ENCODE results near the gene USP6NL. TPM values are rescaled to one million over a fixed set of nuclear protein-coding genes. Genes with fewer than 3 reads are reported as not detected.

Gene USP6NL
- total RNA-seq, 1 donor from 2014 or later: 13.3 TPM

DNA sequence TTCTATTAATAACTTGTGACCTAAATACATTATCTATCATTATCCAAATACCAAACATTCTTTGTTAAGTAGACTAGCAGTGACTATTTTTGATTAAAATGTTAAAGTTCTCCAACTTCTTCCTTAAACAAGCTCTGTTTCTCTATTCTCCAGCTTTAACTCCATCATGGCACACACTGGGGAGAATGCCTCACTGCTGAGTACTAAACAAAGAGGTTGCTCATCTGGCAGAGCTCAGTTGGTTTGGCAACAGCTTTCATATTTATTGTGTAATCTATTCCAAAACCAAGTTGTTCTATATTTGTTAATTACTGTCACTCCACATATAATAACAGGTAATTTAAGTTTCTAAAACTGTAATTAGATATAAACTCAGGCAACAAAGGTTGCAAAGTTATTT, 89.6 kb downstream of the USP6NL start:
- Mint-ChIP-seq H3K36me3 (ENCODE audit: unreplicated experiment) (peaks cover 1% of the 10 kb centered on the region), H3K9me3 (ENCODE audit: unreplicated experiment) (peaks cover 2% of the 10 kb centered on the region), H3K27ac (ENCODE audit: unreplicated experiment) (no peak overlapping the region), H3K4me1 (ENCODE audit: low read depth, unreplicated experiment) (peaks cover 5% of the 10 kb centered on the region), H3K27me3 (ENCODE audit: unreplicated experiment) (no peaks in the 10 kb centered on the region), H3K4me3 (ENCODE audit: unreplicated experiment) (no peak overlapping the region)
- TF ChIP-seq, protein P1, sequence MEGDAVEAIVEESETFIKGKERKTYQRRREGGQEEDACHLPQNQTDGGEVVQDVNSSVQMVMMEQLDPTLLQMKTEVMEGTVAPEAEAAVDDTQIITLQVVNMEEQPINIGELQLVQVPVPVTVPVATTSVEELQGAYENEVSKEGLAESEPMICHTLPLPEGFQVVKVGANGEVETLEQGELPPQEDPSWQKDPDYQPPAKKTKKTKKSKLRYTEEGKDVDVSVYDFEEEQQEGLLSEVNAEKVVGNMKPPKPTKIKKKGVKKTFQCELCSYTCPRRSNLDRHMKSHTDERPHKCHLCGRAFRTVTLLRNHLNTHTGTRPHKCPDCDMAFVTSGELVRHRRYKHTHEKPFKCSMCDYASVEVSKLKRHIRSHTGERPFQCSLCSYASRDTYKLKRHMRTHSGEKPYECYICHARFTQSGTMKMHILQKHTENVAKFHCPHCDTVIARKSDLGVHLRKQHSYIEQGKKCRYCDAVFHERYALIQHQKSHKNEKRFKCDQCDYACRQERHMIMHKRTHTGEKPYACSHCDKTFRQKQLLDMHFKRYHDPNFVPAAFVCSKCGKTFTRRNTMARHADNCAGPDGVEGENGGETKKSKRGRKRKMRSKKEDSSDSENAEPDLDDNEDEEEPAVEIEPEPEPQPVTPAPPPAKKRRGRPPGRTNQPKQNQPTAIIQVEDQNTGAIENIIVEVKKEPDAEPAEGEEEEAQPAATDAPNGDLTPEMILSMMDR (IDR thresholded peaks at IDR 0.05; ENCODE audit: partially characterized antibody, unreplicated experiment): no peak
- DNase-seq: no peak

DNA sequence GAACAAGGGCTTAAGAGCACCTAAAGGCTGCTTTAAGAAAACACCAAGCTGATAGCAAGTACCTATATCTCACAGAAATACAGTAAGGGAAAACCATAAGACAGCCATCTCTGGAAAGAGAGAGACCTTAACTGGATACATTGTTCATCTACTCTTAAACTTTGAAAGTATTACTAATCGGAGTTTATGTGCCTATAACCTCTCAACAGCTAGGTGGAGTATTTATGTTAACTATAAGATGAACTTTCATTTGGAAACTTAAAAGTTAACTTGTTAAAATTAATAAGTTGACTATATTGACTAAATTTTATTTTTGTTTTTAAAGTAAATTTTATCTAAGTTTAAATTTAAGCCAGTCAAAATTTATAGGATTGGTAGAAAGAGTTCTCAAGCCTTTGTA, 90.6 kb downstream of the USP6NL start:
- H3K4me3 Mint-ChIP-seq (ENCODE audit: unreplicated experiment): no peak overlapping the region
- no peaks in the 10 kb centered on the region for H3K27me3 Mint-ChIP-seq (ENCODE audit: unreplicated experiment)
- H3K4me1 Mint-ChIP-seq (ENCODE audit: low read depth, unreplicated experiment): peaks cover 1% of the 10 kb centered on the region
- H3K27ac Mint-ChIP-seq (ENCODE audit: unreplicated experiment): no peak overlapping the region
- DNase-seq: no peak
- no peaks in the 10 kb centered on the region for H3K36me3 Mint-ChIP-seq (ENCODE audit: unreplicated experiment)
- peaks cover 2% of the 10 kb centered on the region for H3K9me3 Mint-ChIP-seq (ENCODE audit: unreplicated experiment)
- TF ChIP-seq, protein P1 (IDR thresholded peaks at IDR 0.05; ENCODE audit: partially characterized antibody, unreplicated experiment): no peak

DNA sequence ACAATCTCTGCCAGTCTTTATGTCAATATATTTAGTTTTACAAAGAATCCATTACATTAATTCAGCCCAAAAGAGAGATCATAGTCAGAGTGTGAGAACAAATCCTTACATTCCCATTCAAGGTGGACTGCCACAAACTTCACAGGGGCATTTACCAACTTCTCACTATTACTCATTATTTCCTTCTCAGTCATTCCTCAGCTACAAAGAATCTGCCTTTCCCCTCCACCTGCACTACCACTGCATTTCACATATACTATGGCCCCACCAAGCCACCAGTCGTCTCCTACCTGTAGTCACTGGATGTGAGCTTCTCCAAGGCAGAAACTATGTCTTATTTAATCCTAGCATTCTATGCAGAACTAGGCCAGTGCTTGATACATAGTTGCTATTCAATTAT, 94.3 kb downstream of the USP6NL start:
- Mint-ChIP-seq H3K9me3 (ENCODE audit: unreplicated experiment) (peaks cover 2% of the 10 kb centered on the region), H3K4me1 (ENCODE audit: low read depth, unreplicated experiment) (no peaks in the 10 kb centered on the region), H3K27me3 (ENCODE audit: unreplicated experiment) (peaks cover 2% of the 10 kb centered on the region), H3K27ac (ENCODE audit: unreplicated experiment) (no peak overlapping the region), H3K36me3 (ENCODE audit: unreplicated experiment) (no peaks in the 10 kb centered on the region), H3K4me3 (ENCODE audit: unreplicated experiment) (no peak overlapping the region)
- DNase-seq: no peak
- TF ChIP-seq, protein P1 (IDR thresholded peaks at IDR 0.05; ENCODE audit: partially characterized antibody, unreplicated experiment): no peak

DNA sequence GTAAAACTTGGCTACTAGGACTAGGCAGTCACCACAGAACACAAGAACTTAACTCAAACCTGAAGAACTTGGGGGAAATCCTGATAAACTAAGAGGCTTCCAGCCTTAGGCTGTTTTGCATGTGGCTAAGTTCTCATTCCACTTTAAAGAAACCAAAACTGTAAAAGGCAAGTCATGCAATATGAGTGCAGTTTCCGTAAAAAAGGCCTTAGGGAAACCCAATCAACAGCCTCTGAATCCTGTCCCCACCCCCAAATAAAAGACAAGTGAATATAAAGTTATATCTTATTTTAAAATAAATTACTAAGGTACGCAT, 95.1 kb downstream of the USP6NL start:
- Mint-ChIP-seq H3K36me3 (ENCODE audit: unreplicated experiment) (no peaks in the 10 kb centered on the region), H3K9me3 (ENCODE audit: unreplicated experiment) (peaks cover 2% of the 10 kb centered on the region), H3K4me1 (ENCODE audit: low read depth, unreplicated experiment) (no peaks in the 10 kb centered on the region), H3K27me3 (ENCODE audit: unreplicated experiment) (peaks cover 2% of the 10 kb centered on the region), H3K4me3 (ENCODE audit: unreplicated experiment) (no peak overlapping the region), H3K27ac (ENCODE audit: unreplicated experiment) (no peak overlapping the region)
- TF ChIP-seq, protein P1 (IDR thresholded peaks at IDR 0.05; ENCODE audit: partially characterized antibody, unreplicated experiment): no peak
- no peak for DNase-seq

DNA sequence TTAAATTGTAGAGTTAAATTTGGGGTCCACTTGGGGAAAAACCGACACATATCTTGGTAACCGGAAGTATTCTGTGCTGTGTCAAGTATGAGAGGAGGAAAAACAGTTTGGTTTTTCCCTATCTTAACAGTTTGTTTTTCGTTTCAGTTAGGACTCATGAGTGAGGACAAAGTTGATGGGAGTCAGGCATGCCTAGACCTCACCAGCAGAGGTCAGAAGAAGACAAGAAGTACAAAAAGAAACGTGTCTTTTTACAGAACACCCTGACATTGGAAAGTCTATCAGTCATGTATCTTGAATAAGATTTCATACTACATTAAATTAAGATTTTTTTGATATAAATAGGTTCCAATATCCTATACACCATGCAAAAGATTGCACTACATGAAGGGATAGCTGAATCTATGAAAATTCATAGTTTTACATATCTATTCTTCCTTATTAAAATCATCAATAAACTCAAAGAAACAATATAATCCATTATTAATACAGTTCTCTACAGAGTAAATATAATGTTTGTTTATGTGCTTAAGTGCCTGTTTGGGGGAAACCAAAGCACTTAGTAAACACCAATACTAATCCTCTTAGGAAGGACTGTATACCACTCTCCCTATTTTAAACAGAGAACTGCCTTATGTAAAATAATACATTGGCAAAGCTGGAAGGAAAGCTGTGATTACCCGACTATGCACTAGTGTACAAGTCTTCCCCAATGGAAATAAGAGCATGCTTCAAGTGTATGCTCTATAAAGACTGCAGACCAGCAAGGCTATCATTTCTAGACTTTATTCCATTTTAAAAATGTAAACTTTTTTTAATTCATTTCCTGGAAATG, 95.6 kb downstream of the USP6NL start:
- Mint-ChIP-seq H3K9me3 (ENCODE audit: unreplicated experiment) (peaks cover 2% of the 10 kb centered on the region), H3K27ac (ENCODE audit: unreplicated experiment) (no peak overlapping the region), H3K4me3 (ENCODE audit: unreplicated experiment) (no peak overlapping the region), H3K36me3 (ENCODE audit: unreplicated experiment) (no peaks in the 10 kb centered on the region), H3K4me1 (ENCODE audit: low read depth, unreplicated experiment) (peaks cover 2% of the 10 kb centered on the region), H3K27me3 (ENCODE audit: unreplicated experiment) (peaks cover 2% of the 10 kb centered on the region)
- TF ChIP-seq, protein P1 (IDR thresholded peaks at IDR 0.05; ENCODE audit: partially characterized antibody, unreplicated experiment): peak; percentile 49
- DNase-seq: no peak

Measured in glutamatergic neuron (in vitro differentiated cells).